CD8-positive, alpha-beta memory T cell (primary cell): ENCODE measurements around the gene SPACDR. TPM values are rescaled to one million over a fixed set of nuclear protein-coding genes. Genes with fewer than 3 reads are reported as not detected.
"Not testable (repeated sequence)": the region's sequence is repeated elsewhere in the genome, so short reads cannot be mapped to it uniquely, and the experiment has no call there.

ENCODE experiments used
- CTCF ChIA-PET: fragments of 350-600 bp; sonication (Branson Sonifier 250); formaldehyde crosslinking; loops from one replicate; lab custom pipeline; 2021; ENCODE audit warnings: antibody characterized with exemption; lab: Charles Lee
- POLR2A ChIA-PET: fragments of 350-600 bp; sonication (Branson Sonifier 250); formaldehyde crosslinking; loops from one replicate; lab custom pipeline; 2021; ENCODE audit warnings: antibody characterized with exemption; lab: Charles Lee
- DNase-seq, 5 donors: peaks; one replicate each; pipeline versions ENCODE4 v3.0.0 to v3.0.0-alpha.2; 2020 to 2022; ENCODE audit warnings: mixed read lengths in 1 of 5
- H3K27ac ChIP-seq: one replicate; pipeline ENCODE4 v1.7.0; 2013; ENCODE audit warnings: low read depth, mild to moderate bottlenecking, low read length, moderate library complexity
- H3K27me3 ChIP-seq: 2 replicates; pipeline ENCODE4 v1.7.0; 2013; ENCODE audit warnings: low read length, mild to moderate bottlenecking; ENCODE audit not compliant: insufficient read depth, poor library complexity, severe bottlenecking
- H3K36me3 ChIP-seq: 2 replicates; pipeline ENCODE4 v1.7.0; 2013; ENCODE audit warnings: mild to moderate bottlenecking, low read length, moderate library complexity; ENCODE audit not compliant: insufficient read depth
- H3K4me1 ChIP-seq: 2 replicates; pipeline ENCODE4 v1.7.0; 2013; ENCODE audit warnings: mild to moderate bottlenecking, low read length, moderate library complexity; ENCODE audit not compliant: insufficient read depth
- H3K4me3 ChIP-seq: 2 replicates; pipeline ENCODE4 v1.7.0; 2013; ENCODE audit warnings: mild to moderate bottlenecking, low read length
- H3K9me3 ChIP-seq: 2 replicates; pipeline ENCODE4 v1.7.0; 2013; ENCODE audit warnings: mild to moderate bottlenecking, low read length
- H3K27ac Mint-ChIP-seq, 8 donors: one replicate each; pipeline ENCODE4 v1.8.0; 2020 to 2021; ENCODE audit warnings: mixed read lengths in 8 of 8, mild to moderate bottlenecking in 6 of 8, inconsistent platforms in 3 of 8, moderate library complexity in 3 of 8
- H3K27me3 Mint-ChIP-seq, 2 donors: one replicate each; pipeline ENCODE4 v1.8.0; 2020 to 2021; ENCODE audit warnings: mixed read lengths in 2 of 2, mild to moderate bottlenecking in 1 of 2, moderate library complexity in 1 of 2
- H3K36me3 Mint-ChIP-seq, 3 donors: one replicate each; pipeline ENCODE4 v1.8.0; 2020 to 2021; ENCODE audit warnings: mixed read lengths in 3 of 3, inconsistent platforms in 1 of 3, mild to moderate bottlenecking in 1 of 3
- H3K4me1 Mint-ChIP-seq, 3 donors: one replicate each; pipeline ENCODE4 v1.8.0; 2020 to 2021; ENCODE audit warnings: mixed read lengths in 3 of 3, inconsistent platforms in 1 of 3, mild to moderate bottlenecking in 1 of 3
- H3K4me3 Mint-ChIP-seq, 7 donors: one replicate each; pipeline ENCODE4 v1.8.0; 2020 to 2021; ENCODE audit warnings: mixed read lengths in 7 of 7, mild to moderate bottlenecking in 6 of 7, moderate library complexity in 4 of 7, inconsistent platforms in 2 of 7
- H3K9me3 Mint-ChIP-seq, 5 donors: one replicate each; pipeline ENCODE4 v1.8.0; 2020 to 2022; ENCODE audit warnings: mixed read lengths in 5 of 5, mild to moderate bottlenecking in 3 of 5, moderate library complexity in 2 of 5, inconsistent platforms in 1 of 5
- polyA plus RNA-seq: library from polyadenylated mRNA; unstranded; fragments of 300-500 nt; fragmentation: Illumina TruSeq; gene quantifications from one replicate; pipeline ENCODE4 v1.2.3, GENCODE V29; 2021
- total RNA-seq, 2 experiments: library from RNA; stranded (reverse); gene quantifications; one replicate each; pipeline ENCODE4 v1.2.3, GENCODE V29; 2021

Gene SPACDR
- total and polyA plus RNA-seq, 3 experiments from 2014 or later = 0.56 to 1.7 (median 1.00) TPM

GRCh38 chr7:100455206-100455605 lies 8.9 kb downstream of the SPACDR start:
- ChIA-PET POLR2A (no interaction called here), CTCF (interaction anchor here (0.7 to 2.0 kb wide), 5 partner anchors 14 to 131 kb away, joined by 3 to 9 read pairs (median 3); partner anchors contain the start of genes FBXO24 and LRCH4)
- Histone ChIP-seq H3K4me1 (peaks cover 11% of the 10 kb centered on the region), H3K36me3 (no peaks in the 10 kb centered on the region), H3K9me3 (no peaks in the 10 kb centered on the region), H3K4me3 (no peak overlapping the region), H3K27ac (no peak overlapping the region), H3K27me3 (no peaks in the 10 kb centered on the region)
- H3K27ac Mint-ChIP-seq = peak overlapping the region in 1 of 8 donors; percentile 25
- no peaks in the 10 kb centered on the region for H3K9me3 Mint-ChIP-seq
- no peak overlapping the region for H3K4me3 Mint-ChIP-seq
- peaks cover 5 to 11% (median 9%) of the 10 kb centered on the region in 3 donors for H3K4me1 Mint-ChIP-seq
- H3K27me3 Mint-ChIP-seq = no peaks in the 10 kb centered on the region
- DNase-seq = no peak
- peaks cover 0 to 19% (median 5%) of the 10 kb centered on the region in 3 donors for H3K36me3 Mint-ChIP-seq

- Mint-ChIP-seq H3K4me1 (peaks cover 5 to 12% (median 11%) of the 10 kb centered on the region in 3 donors), H3K27ac (peak overlapping the region in 1 of 8 donors; percentile 79), H3K36me3 (peaks cover 0 to 15% (median 5%) of the 10 kb centered on the region in 3 donors)
- DNase-seq, H3K4me3 Mint-ChIP-seq, H3K27ac ChIP-seq, H3K27me3 Mint-ChIP-seq, H3K9me3 Mint-ChIP-seq, H3K9me3 ChIP-seq, H3K27me3 ChIP-seq, H3K36me3 ChIP-seq, H3K4me3 ChIP-seq: not testable (repeated sequence)
- peaks cover 11% of the 10 kb centered on the region for H3K4me1 ChIP-seq
- ChIA-PET CTCF (interaction anchor here (0.8 to 2.0 kb wide), 2 partner anchors 16 to 115 kb away, joined by 3 to 9 read pairs; no protein-coding TSS in a partner anchor), POLR2A (interaction anchor here (0.6 to 0.7 kb wide), 2 partner anchors 24 to 238 kb away, joined by 3 read pairs; no protein-coding TSS in a partner anchor)
These were observed 10.2 kb downstream of the SPACDR start for GRCh38 chr7:100453854-100454253.

GRCh38 chr7:100452513-100452912 lies 11.5 kb downstream of the SPACDR start:
- ChIA-PET CTCF (interaction anchor here (1.1 kb wide), 1 partner anchor 22 kb away, joined by 3 read pairs; no protein-coding TSS in a partner anchor), POLR2A (interaction anchor here (0.6 kb wide), 2 partner anchors 16 to 921 kb away, joined by 3 to 8 read pairs; no protein-coding TSS in a partner anchor)
- Mint-ChIP-seq H3K27ac (peak overlapping the region in 2 of 8 donors; percentile 17 to 64), H3K4me3 (peak overlapping the region in 1 of 7 donors; percentile 36), H3K27me3 (no peaks in the 10 kb centered on the region), H3K36me3 (peaks cover 0 to 7% (median 0%) of the 10 kb centered on the region in 3 donors), H3K4me1 (peaks cover 5 to 12% (median 9%) of the 10 kb centered on the region in 3 donors), H3K9me3 (no peaks in the 10 kb centered on the region)
- no peak overlapping the region for H3K27ac ChIP-seq
- H3K9me3 ChIP-seq = no peaks in the 10 kb centered on the region
- no peaks in the 10 kb centered on the region for H3K36me3 ChIP-seq
- no peaks in the 10 kb centered on the region for H3K27me3 ChIP-seq
- H3K4me1 ChIP-seq = peaks cover 11% of the 10 kb centered on the region
- H3K4me3 ChIP-seq = no peak overlapping the region
- DNase-seq = no peak

GRCh38 chr7:100449190-100449795 lies 14.8 kb downstream of the SPACDR start:
- Histone ChIP-seq H3K27ac (no peak overlapping the region), H3K36me3 (no peaks in the 10 kb centered on the region), H3K4me3 (no peak overlapping the region), H3K27me3 (no peaks in the 10 kb centered on the region), H3K9me3 (no peaks in the 10 kb centered on the region), H3K4me1 (peaks cover 15% of the 10 kb centered on the region)
- ChIA-PET CTCF (interaction anchor here (0.7 to 3.1 kb wide), 3 partner anchors 12 to 139 kb away, joined by 3 to 13 read pairs (median 3); partner anchors contain the start of gene PPP1R35), POLR2A (interaction anchor here (0.8 to 2.1 kb wide), 3 partner anchors 13 to 22 kb away, joined by 3 to 12 read pairs (median 4); partner anchors contain the start of genes MEPCE, PPP1R35 and ZCWPW1)
- Mint-ChIP-seq H3K27me3 (no peaks in the 10 kb centered on the region), H3K36me3 (no peaks in the 10 kb centered on the region), H3K9me3 (no peaks in the 10 kb centered on the region), H3K4me1 (peaks cover 0 to 14% (median 7%) of the 10 kb centered on the region in 3 donors), H3K4me3 (peak overlapping the region in 1 of 7 donors; percentile 22), H3K27ac (peak overlapping the region in 1 of 8 donors; percentile 52)
- no peak for DNase-seq

DNA sequence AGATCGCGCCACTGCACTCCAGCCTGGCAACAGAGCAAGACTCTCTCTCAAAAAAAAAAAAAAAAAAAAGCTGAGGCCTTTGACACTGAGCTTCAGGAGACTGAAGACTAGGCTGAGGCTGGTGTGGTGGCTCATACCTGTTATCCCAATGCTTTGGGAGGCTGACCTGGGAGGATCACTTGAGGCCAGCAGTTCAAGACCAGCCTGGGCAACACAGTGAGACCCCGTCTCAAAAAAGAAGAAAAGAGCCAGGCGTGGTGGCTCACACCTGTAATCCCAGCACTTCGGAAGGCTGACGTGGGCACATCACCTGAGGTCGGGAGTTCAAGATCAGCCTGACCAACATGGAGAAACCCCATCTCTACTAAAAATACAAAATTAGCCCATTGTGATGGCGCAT lies 16.7 kb downstream of the SPACDR start:
- H3K27ac Mint-ChIP-seq = peak overlapping the region in 1 of 8 donors; percentile 7
- not testable (repeated sequence) for H3K9me3 Mint-ChIP-seq, H3K9me3 ChIP-seq, DNase-seq, H3K36me3 ChIP-seq, H3K4me3 Mint-ChIP-seq, H3K4me3 ChIP-seq, H3K27me3 ChIP-seq, H3K27me3 Mint-ChIP-seq, H3K27ac ChIP-seq, H3K36me3 Mint-ChIP-seq
- peaks cover 13% of the 10 kb centered on the region for H3K4me1 ChIP-seq
- POLR2A ChIA-PET = interaction anchor here (0.6 to 0.7 kb wide), 2 partner anchors 11 to 85 kb away, joined by 4 to 5 read pairs; partner anchors contain the start of gene PPP1R35
- CTCF ChIA-PET = interaction anchor here (0.7 kb wide), 3 partner anchors 155 to 314 kb away, joined by 3 to 4 read pairs (median 3); no protein-coding TSS in a partner anchor
- H3K4me1 Mint-ChIP-seq = peaks cover 0 to 14% (median 7%) of the 10 kb centered on the region in 3 donors

DNA sequence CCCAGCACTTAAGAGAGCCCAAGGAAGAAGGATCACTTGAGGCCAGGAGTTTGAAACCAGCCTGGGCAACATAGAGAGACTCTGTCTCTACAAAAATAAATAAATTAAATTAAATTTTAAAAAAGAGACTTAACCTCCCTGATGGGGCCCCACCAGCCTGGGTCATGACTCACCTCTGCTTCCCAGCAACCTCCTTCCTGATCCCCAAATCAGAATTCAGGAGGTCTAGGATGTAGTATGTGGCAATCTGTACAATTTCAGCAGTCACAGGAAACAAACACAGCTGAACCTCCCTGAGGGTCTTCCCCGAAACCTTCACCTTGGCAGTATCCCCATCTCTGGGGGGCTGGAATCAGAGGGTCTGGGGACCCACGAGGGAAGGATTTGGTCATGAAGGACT lies 18.0 kb downstream of the SPACDR start:
- Mint-ChIP-seq H3K27ac (no peak overlapping the region), H3K4me1 (peaks cover 0 to 14% (median 7%) of the 10 kb centered on the region in 3 donors), H3K27me3 (no peaks in the 10 kb centered on the region), H3K9me3 (no peaks in the 10 kb centered on the region), H3K4me3 (no peak overlapping the region), H3K36me3 (no peaks in the 10 kb centered on the region)
- no peak overlapping the region for H3K4me3 ChIP-seq
- no peaks in the 10 kb centered on the region for H3K9me3 ChIP-seq
- no peaks in the 10 kb centered on the region for H3K36me3 ChIP-seq
- ChIA-PET CTCF (interaction anchor here (0.9 kb wide), 1 partner anchor 82 kb away, joined by 3 read pairs; no protein-coding TSS in a partner anchor), POLR2A (interaction anchor here (0.5 kb wide), 1 partner anchor 183 kb away, joined by 3 read pairs; no protein-coding TSS in a partner anchor)
- peaks cover 13% of the 10 kb centered on the region for H3K4me1 ChIP-seq
- no peak for DNase-seq
- no peaks in the 10 kb centered on the region for H3K27me3 ChIP-seq
- no peak overlapping the region for H3K27ac ChIP-seq

GRCh38 chr7:100444311-100445278 lies 19.5 kb downstream of the SPACDR start:
- ChIA-PET POLR2A (interaction anchor here (0.7 to 1.1 kb wide), 4 partner anchors 8 to 21 kb away, joined by 3 read pairs; partner anchors contain the start of genes MEPCE, PPP1R35 and ZCWPW1), CTCF (interaction anchor here (0.9 to 1.7 kb wide), 3 partner anchors 24 to 261 kb away, joined by 3 to 4 read pairs (median 3); partner anchors contain the start of gene POP7)
- Histone ChIP-seq H3K4me3 (no peak overlapping the region), H3K27me3 (no peaks in the 10 kb centered on the region), H3K27ac (peak overlapping the region; percentile 48), H3K4me1 (peaks cover 13% of the 10 kb centered on the region), H3K9me3 (no peaks in the 10 kb centered on the region), H3K36me3 (no peaks in the 10 kb centered on the region)
- Mint-ChIP-seq H3K4me1 (peaks cover 0 to 10% (median 0%) of the 10 kb centered on the region in 3 donors), H3K27me3 (no peaks in the 10 kb centered on the region), H3K27ac (no peak overlapping the region), H3K9me3 (no peaks in the 10 kb centered on the region), H3K4me3 (no peak overlapping the region), H3K36me3 (no peaks in the 10 kb centered on the region)
- DNase-seq = no peak
